OCI-M1 (cell line): ENCODE results near the gene NHSL1.
"Not testable (repeated sequence)": the region's sequence is repeated elsewhere in the genome, so short reads cannot be mapped to it uniquely, and the experiment has no call there.

Experiments used
- DNase-seq: peaks from one replicate; lab custom pipeline; 2025; lab: John Stamatoyannopoulos, UW

The NHSL1 gene

DNA sequence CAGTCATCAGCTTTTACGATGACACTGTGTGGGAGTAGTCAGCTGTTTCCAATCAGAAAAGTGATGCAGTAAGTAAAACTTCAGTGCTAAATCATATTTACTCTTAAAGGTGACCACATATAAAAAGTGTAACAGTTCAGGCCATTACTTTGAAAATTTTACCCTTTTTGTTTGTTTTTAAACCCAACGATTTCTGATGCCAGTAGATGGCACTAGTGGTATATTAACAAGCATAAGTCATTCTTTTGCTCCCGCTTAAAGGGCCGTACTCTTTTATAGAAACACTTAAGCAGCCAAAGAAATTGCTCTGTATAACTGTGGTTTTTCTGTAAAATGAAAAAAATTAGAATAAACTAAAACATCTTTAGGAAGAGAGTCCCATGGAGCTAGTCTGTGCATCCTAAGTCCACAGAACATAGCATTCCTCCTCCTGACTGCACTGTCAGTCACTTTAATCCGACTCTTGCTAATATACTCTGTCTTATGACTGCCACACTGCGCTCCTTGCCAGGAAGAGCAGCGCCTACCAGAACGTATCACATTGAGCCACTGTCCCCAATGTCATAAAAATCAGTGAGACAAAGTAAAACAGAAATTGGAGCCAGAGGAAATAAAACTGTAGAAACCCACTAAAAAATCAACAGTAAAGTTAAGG lies 70.2 kb downstream of the NHSL1 start:
- peak; percentile 77 for DNase-seq

- DNase-seq = no peak
These were observed 71.6 kb downstream of the NHSL1 start for GRCh38 chr6:138427701-138428100.

GRCh38 chr6:138426500-138427123 lies 72.7 kb downstream of the NHSL1 start:
- no peak for DNase-seq

- DNase-seq = not testable (repeated sequence)
These were observed 74.0 kb downstream of the NHSL1 start for GRCh38 chr6:138425256-138425655.

DNA sequence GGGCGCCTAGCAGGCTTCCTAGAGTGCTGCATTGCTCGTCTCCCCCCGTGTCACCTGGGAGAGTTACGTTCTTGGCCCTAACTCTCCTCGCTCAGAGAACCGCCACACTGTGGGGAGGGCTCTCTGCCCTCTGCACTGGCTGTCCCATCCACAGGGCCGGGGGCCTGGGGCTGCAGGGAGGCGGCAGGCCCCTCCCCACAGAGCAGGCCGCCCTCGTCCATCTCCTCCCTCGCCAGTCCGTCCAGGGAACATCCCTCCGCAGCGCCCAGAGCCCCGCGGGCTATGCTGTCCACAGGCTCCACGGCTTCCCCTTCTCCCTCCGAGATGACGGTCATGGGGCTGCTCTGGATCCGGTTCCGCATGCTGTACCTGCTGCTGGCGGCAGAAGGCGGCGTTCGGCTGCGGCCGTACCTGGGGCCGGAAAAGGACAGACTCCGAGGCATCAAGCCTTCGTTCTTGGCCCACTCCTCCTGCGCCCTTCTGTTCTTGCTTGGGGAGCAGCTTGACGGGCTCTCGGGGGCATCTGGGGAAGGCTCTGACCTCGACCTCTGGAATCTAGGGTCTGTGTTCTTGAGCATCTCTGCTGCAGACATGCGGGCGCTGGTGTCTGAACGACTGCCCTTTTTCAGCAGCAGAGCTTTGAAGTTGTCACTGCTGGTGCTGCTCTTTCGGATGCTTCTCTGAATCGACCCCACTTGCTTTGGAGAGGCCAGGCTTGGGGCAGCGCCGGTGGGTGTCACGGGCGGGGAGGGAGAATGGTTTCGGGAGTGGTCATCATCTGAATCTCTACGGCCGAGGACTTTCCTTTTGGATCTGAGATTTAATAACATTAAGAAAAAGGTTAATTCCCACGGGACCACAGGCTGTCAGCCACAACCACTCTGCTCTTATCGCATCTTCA lies 75.0 kb downstream of the NHSL1 start:
- DNase-seq = no peak

GRCh38 chr6:138422861-138423260 lies 76.4 kb downstream of the NHSL1 start:
- DNase-seq = no peak

GRCh38 chr6:138421608-138422007 lies 77.7 kb downstream of the NHSL1 start:
- no peak for DNase-seq

- no peak for DNase-seq
These were observed 78.2 kb downstream of the NHSL1 start for GRCh38 chr6:138421089-138421488.

DNA sequence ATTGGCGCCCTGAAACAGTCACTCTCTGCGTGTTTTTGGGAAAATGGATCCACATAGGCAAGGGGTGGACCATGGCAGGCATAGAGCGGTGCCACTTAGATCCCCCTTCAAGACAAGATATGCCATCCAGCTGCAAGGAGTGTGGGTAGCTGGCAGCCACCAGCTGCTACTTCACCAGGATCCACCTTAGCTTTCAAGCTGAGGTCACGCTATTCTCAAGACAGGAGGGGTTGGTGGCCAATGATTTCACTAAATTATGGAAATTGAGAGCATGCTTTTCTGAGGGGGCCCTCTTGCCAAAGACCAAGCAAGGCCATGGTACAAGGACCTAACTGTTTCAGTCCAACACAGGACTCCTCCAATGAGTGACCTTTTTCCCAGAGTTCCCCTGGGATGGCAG lies 78.9 kb downstream of the NHSL1 start:
- no peak for DNase-seq

- DNase-seq = no peak
These were observed 79.5 kb downstream of the NHSL1 start for GRCh38 chr6:138419766-138420165.

DNA sequence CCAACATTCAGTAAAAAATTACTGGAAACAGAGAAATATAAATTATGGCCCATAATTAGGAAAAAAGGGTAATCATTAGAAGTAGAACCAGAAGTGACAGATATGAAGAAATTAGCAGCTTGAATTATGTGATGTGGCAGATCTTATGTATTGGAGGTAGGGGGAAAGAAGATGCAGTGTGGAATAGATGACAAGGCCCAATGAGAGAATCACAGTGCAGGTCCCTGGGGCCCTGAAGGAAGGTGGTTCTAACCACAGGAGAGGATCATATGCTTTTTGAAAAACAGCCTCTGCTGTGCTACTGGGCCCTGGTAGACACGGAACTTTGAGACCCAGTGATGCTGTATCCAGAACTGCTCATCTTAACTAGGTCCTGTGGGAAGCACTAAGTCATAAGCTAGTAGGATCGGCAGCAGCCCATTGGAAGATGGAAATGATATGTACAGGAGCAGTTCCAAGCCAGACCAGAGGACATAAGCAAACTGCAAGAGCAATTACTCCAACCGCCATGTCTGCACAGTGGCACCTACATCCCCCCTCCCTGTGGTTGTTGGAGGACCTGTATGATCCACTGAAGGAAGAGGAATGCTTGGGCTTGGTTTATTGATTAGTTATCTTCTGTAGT lies 81.1 kb downstream of the NHSL1 start:
- DNase-seq = no peak

GRCh38 chr6:138417493-138418117 lies 81.7 kb downstream of the NHSL1 start:
- no peak for DNase-seq

- DNase-seq = no peak
These were observed 83.1 kb downstream of the NHSL1 start for GRCh38 chr6:138416206-138416605.

DNA sequence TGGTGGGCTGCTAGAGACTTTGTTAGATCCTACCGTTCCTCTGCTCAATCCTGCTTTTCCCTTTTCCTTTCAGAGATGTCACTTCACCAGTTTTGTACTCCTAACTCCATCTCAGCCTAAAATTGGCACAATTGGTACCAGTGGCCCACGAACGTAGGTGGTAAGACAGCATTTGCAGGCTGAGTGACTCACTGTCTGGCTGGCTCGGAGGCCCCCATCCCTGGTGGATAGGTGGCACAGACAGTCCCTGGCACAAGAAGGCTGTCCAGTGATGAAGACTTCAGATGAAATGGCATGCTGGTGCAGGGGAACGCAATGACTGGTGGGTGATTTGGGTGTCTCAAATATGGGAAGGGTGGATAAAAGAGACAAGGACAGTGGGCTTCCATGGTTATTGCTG lies 84.2 kb downstream of the NHSL1 start:
- no peak for DNase-seq

- no peak for DNase-seq
These were observed 88.1 kb downstream of the NHSL1 start for GRCh38 chr6:138410972-138411880.

DNA sequence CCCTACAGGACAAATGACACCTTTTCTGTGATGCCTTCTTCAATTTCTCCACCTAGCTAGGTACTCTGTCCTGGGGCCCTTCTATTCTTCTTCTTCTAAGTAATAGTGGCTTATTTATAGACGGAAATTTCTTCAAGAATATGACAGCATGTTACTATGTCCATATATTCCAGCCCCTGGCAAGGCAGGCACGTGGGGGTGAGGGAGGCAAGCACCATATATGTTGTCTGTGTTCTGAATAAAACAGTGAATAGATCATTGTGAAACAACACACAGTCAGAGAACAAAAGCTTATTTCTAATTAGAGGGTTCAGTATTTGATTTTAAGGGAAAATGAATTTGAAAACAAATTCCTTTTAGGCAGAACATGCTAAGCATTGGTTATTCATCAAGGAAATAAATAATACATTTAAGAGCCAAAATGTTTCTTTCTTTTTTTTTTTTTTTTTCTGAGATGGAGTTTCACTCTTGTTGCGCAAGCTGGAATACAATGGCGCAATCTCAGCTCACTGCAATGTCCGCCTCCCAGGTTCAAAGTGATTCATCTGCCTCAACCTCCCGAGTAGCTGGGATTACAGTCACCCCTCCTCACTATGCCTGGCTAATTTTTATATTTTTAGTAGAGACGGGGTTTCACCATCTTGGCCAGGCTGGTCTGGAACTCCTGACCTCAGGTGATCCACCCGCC lies 89.1 kb downstream of the NHSL1 start:
- DNase-seq = no peak

- no peak for DNase-seq
These were observed 92.9 kb downstream of the NHSL1 start for GRCh38 chr6:138406443-138406842.

DNA sequence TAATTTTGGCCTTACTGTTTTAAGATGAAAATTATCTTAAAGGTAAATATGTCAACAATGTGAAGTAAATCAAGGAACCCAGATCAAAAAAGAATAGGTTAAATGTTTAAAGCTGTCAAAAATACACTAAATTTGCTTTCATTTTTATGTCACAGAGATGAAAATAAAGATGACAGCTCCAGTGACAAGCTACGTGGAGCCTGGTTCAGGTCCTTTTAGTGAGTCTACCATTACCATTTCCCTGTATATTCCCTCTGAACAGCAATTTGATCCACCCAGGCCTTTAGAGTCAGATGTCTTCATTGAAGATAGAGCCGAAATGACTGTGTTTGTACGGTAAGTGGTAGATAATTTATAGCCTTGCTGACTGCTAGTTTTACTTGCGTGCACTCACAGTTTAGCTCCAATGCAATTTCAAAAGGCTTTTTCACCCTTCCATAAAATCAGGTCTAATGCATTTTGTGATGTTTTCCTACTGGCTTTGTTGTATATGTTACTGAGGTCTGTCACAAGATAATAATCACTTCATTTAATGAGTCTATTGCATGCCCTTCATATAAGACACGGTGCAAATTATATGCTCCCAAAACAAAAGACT lies 93.4 kb downstream of the NHSL1 start:
- DNase-seq = no peak

- peak; percentile 67 for DNase-seq
These were observed 94.5 kb downstream of the NHSL1 start for GRCh38 chr6:138404666-138405337.
